Bronchial smooth muscle cell (primary cell): ENCODE measurements around the gene MFSD11. TPM values are rescaled to one million over a fixed set of nuclear protein-coding genes. Genes with fewer than 3 reads are reported as not detected.

Experiments
- total RNA-seq: library from RNA; depleted of rRNA; stranded (reverse); fragments of >200 nt; gene quantifications from 2 replicates; pipeline ENCODE4 v1.2.1, GENCODE V29; 2014

Gene MFSD11
- 23.1 and 25.1 TPM in 2 replicates for total RNA-seq

DNA sequence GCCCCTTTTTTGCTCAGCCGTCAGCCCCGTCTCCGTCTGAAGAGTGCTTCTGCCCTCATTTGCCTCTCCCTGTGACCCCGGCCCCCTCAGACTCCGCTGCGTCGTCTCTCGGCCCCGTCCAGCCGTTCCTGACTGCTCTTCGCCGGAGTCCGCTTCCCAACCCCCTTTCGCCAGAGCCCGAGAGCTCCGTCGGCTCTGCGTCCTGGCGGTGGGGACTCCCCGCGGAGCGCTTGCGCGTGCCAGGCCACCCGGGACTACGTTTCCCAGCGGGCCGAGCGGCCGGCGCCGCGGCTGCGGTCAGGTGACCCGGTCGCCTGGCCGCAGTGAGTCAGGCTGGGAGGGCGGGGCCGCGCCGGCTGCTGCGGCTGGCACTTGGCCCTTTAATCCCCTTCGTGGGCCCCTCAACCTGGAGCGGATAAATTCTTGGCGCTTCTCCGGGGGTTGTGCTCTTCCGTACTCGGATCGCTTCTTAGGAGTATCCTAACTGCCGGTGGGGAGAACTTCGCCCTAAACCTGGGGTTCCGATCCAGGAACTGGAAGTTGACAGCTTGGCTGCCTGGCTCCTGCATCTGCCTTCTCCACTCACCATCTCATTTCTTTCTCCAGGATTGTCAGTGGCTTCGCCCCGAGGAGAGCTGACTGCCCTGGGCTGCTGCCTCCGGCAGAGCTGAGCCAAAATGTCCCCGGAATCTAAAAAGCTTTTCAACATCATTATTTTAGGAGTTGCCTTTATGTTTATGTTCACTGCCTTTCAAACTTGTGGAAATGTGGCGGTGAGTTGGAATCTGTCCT is at the start of gene MFSD11:
TSS of gene MFSD11 (plus strand) at position 444 of the 792 bp plus-strand sequence. CDS start at position 678, 234 bp downstream.

GRCh38 chr17:76710863-76711611 is 26.9 kb upstream of the MFSD11 start, which contains the start of gene MXRA7:
MXRA7 (minus strand) TSS chr17:76710965; CDS start chr17:76710946, 19 bp downstream.

GRCh38 chr17:76726231-76726775 is 11.6 kb upstream of the MFSD11 start, which contains the start of gene JMJD6:
JMJD6 (minus strand) TSS chr17:76726606; CDS start chr17:76726475, 131 bp downstream.

GRCh38 chr17:76726776-76727718 is 10.9 kb upstream of the MFSD11 start, which contains the start of gene METTL23:
METTL23 (plus strand) TSS chr17:76726839; CDS start chr17:76729711, 2,872 bp downstream.

GRCh38 chr17:76737082-76737675 is 740 bp upstream of the MFSD11 start, which contains the start of gene SRSF2:
SRSF2 (minus strand) TSS chr17:76737331; CDS start chr17:76737160, 171 bp downstream.

Other genes with a start within 250 kb of the MFSD11 start
- gene RHBDF2, start 236.7 kb upstream of the MFSD11 start, total RNA-seq, result 1.1 and 3.0 TPM in 2 replicates
- 65.3 and 86.2 TPM in 2 replicates for gene CYGB, start 200.4 kb upstream of the MFSD11 start, total RNA-seq
- 8.0 and 11.2 TPM in 2 replicates for gene PRCD, start 198.1 kb upstream of the MFSD11 start, total RNA-seq
- 1.0 and 1.4 TPM in 2 replicates for gene ST6GALNAC2, start 152.3 kb upstream of the MFSD11 start, total RNA-seq
- gene ST6GALNAC1, start 94.4 kb upstream of the MFSD11 start, total RNA-seq, result not detected in 2 replicates
- gene MXRA7, start 27.2 kb upstream of the MFSD11 start, total RNA-seq, result 107 and 145 TPM in 2 replicates
- gene JMJD6, start 11.5 kb upstream of the MFSD11 start, total RNA-seq, result 10.7 and 13.7 TPM in 2 replicates
- gene METTL23, start 11.3 kb upstream of the MFSD11 start, total RNA-seq, result 12.5 and 16.4 TPM in 2 replicates
- gene SRSF2, start 788 bp upstream of the MFSD11 start, total RNA-seq, result 91.3 and 148 TPM in 2 replicates
- gene MGAT5B, start 130.3 kb downstream of the MFSD11 start, total RNA-seq, result 0.32 and 0.77 TPM in 2 replicates